Stimulated activated CD4-positive, alpha-beta T cell treated with anti-CD3 and anti-CD28 coated beads, Interleukin-2, amount 100 ng/mL, for 48 hours (primary cell): Measurements from ENCODE around the gene CSTB.

Experiments used
- DNase-seq, 2 donors: peaks; one replicate each; pipeline ENCODE4 v3.0.0-alpha.2; 2020

The CSTB gene

DNA sequence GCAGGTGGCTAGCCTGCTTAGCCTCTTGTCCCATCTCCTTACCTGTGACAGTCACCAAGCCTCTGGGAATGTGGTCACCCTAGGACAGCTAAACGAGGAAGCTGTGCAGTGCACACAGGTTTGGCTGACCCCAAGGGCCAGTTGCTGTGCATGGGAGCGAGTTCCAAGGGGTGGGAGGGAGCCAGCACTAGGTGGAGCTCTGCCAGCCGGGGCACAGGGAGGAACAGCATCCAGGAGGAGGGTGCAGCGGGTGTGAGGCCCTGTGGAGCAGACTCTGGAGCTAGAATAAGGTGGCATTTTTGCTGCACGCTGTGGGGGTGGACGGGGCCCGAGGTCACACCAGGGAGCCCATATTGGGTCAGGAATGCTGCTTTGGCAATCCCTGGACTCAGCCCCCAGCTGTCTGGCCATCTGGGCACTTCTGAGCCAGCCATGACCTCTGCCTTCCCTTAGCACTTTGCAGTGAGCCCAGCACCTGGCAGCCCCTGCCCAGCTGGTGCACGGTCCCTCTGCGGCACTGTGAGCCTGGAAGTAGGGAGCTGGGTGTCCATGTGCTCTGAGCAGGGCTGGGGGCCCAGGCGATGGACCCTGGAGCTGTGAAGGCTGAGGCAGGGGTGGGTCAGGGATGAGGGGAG is 48.5 kb downstream of the CSTB start:
- DNase-seq, result no peak

DNA sequence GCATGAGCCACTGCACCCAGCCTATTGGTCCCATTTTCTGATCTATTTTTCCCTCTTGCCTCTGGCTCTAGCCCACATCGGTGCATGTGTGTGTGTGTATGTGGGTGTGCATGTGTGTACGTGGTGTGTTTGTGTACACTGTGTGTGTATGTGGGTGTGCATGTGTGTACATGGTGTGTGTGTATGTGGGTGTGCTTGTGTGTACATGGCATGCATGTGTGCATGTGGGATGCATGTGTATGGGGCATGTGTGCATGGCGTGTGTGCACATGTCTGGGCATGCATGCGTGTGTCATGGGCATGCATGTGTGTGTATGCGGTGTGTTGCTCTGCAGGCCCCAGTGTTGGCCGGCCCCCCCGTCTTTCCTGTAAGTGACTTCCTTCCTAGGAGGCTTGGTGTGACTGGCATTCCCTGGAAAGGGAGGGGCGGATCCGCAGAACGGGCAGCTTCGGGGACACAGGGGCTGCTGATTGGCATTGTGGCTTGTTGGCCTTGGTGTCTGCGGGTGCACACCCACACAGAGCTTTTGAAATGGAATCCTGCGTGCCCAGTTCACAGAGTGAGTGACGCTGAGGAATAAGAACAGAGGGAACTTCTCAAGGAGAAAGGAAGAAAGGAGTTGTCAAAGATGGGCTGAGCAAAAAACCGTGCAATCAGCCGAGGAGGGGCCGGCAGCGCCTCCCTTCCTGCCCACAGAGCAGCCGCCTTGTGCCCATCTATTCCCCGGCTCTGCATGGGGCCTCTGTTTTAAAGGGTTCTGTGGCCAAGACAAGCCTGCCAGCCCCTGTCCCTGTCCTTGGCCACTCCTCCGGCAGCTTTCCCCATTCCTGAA is 49.2 kb downstream of the CSTB start:
- no peak for DNase-seq
